Large intestine (tissue), 3 donors: ENCODE results near the gene PHYKPL. TPM values are rescaled to one million over a fixed set of nuclear protein-coding genes. Genes with fewer than 3 reads are reported as not detected.
A peak's percentile ranks its signal among the peaks of the same experiment; 100 is the strongest.

Source experiments
- DNase-seq, 2 donors: peaks; one replicate each; pipeline versions ENCODE4 v3.0.0 to v3.0.0-alpha.2; 2013
- H3K27ac ChIP-seq: one replicate; pipeline ENCODE4 v1.5.1; 2013; ENCODE audit warnings: low read length
- H3K27me3 ChIP-seq: 2 replicates; pipeline ENCODE4 v1.6.1; 2013; ENCODE audit warnings: low read length; ENCODE audit not compliant: control insufficient read depth, insufficient read depth
- H3K36me3 ChIP-seq: 2 replicates; pipeline ENCODE4 v1.6.1; 2013; ENCODE audit warnings: low read length; ENCODE audit not compliant: control insufficient read depth, insufficient read depth
- H3K4me1 ChIP-seq: one replicate; pipeline ENCODE4 v1.6.1; 2013; ENCODE audit warnings: low read length; ENCODE audit not compliant: control insufficient read depth, insufficient read depth
- H3K4me3 ChIP-seq: one replicate; pipeline ENCODE4 v1.5.1; 2013; ENCODE audit warnings: low read length
- H3K9me3 ChIP-seq: one replicate; pipeline ENCODE4 v1.6.1; 2013; ENCODE audit warnings: mild to moderate bottlenecking, low read depth, low read length, moderate library complexity; ENCODE audit not compliant: control insufficient read depth
- WGBS: methylation state at CpG from one replicate; pipeline ENCODE4 v1.1.5; 2013; ENCODE audit warnings: low lambda C conversion rate; ENCODE audit not compliant: insufficient coverage; 5-methylcytosine and 5-hydroxymethylcytosine counted together
- polyA plus RNA-seq: library from polyadenylated mRNA; unstranded; fragments of 120-200 nt; gene quantifications from one replicate; pipeline ENCODE4 v1.2.1, GENCODE V29; 2013

PHYKPL gene
- polyA plus RNA-seq, 1 donor: 168 TPM

DNA sequence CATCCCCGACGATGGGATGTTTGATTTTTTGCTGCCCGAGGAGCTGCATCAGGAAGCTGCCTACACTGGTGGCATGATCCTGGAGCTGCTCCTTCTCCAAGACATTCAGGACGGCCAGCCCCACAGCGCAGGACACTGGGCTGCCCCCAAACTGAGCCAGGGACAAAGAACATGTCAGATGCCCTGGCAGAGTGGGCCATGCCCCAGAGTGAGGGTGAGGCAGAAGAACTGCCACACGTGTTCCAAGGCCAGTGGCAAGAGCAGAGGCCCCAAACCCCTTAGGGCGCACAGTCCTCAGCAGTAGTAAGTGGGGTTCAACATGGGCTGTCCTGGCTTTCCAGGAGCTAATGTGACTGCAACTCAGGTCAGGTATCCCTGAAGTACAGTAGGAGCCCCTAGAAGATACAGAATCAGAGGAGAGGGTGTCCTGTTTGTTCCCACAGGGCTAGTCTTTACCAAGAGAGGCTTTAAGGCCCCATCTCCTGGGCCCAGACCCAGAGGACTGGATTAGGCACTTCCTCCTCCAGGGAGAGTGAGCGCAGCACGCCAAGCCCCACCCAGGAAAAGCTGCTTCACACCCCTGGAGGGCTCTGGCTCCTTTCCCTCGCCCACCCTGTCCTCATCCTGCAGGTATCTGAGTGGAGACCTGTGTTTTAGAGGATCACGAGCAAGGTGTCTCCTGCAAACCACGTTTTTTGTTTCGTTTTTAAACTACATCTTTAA lies 17.2 kb downstream of the PHYKPL start:
- H3K9me3 ChIP-seq: no peaks in the 10 kb centered on the region
- H3K27ac ChIP-seq: peak overlapping the region; percentile 82
- H3K27me3 ChIP-seq: no peaks in the 10 kb centered on the region
- WGBS: no CpG with 5 or more reads among the region's 13 CpGs
- H3K36me3 ChIP-seq: peaks cover 77% of the 10 kb centered on the region
- no peak for DNase-seq
- H3K4me1 ChIP-seq: peaks cover 57% of the 10 kb centered on the region
- no peak overlapping the region for H3K4me3 ChIP-seq

DNA sequence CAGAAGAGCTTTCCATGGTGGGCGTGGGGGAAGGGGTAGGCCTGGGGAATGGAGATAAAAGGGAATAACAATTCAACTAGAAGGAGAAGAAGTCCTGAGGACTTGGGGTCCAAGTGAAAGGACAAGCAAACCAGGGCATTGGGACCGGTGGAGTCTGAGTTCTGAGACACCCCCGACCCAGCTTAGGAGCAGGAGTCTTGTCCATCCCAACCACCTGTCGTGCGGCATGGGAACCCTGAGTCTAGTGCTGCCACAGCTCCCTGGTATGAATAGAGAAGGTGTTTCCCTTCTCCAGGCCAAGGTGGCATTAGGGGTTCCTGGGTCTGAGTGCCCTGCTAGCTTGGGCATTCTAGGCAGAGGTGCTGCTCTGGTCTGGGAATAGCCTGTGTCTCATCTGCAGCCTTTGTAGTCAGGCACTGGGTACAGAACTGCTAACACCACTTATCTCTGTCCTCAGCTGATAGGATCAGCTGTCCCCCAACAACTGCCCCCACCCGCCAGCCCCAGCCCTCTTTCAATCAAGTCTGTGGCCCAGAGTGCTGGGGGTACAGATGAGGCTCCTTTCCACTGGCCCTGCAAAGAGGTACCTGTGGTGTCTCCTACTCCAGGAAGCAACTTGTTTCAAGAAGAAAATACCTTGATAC lies 18.3 kb downstream of the PHYKPL start:
- no peak for DNase-seq
- H3K36me3 ChIP-seq: peaks cover 84% of the 10 kb centered on the region

DNA sequence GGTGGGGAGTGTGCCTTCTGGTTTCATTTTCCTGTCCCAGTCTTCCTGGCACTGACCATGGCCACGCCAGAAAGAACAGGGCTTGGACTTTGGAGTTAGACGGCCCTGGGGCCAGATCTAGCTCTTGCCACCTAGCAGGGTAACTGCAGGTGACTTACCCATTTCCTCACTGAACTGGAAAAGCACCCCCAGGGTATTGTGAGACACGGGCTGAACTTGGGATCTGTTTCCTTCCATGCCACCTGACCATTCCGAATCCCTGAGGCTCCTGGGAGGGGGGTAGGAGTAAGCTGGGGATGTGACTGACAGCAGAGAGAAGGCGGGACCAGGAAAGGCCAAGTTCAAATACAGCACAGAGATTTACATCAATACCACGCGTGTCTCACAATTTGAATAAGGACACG lies 18.9 kb downstream of the PHYKPL start:
- Histone ChIP-seq H3K4me1 (peaks cover 74% of the 10 kb centered on the region), H3K36me3 (peaks cover 88% of the 10 kb centered on the region), H3K4me3 (no peak overlapping the region), H3K9me3 (no peaks in the 10 kb centered on the region), H3K27me3 (no peaks in the 10 kb centered on the region), H3K27ac (peak overlapping the region; percentile 82)
- DNase-seq: peak; percentile 81 to 90
- no CpG with 5 or more reads among the region's 8 CpGs for WGBS

More for the DNA sequence above, 18.3 kb downstream of the PHYKPL start:
- Histone ChIP-seq H3K9me3 (no peaks in the 10 kb centered on the region), H3K4me3 (no peak overlapping the region), H3K27me3 (no peaks in the 10 kb centered on the region), H3K4me1 (peaks cover 68% of the 10 kb centered on the region), H3K27ac (peak overlapping the region; percentile 82)
- WGBS: no CpG with 5 or more reads among the region's 6 CpGs

DNA sequence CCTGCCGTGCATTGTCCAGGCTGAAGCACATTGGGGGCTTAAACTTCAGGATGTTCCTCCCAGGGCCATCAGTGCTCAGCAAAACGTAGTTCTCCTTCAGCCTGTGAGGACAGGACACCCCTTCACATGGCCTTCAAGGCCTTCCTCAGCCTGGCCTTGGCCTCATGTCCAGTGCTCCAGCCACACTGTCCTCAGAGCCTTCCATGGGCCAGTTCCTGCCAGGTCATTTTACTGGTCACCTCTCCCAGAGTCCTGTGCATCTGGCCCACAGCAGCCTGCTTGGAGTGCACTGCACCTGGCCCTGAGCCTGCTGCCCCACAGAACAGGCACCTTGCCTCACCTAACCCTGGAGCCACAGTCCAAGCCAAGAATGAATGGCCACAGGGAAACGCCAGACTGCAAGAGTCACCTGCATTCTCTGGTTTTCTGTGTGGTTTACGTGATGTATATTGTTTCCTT lies 19.6 kb downstream of the PHYKPL start:
- Histone ChIP-seq H3K36me3 (peaks cover 88% of the 10 kb centered on the region), H3K27ac (peak overlapping the region; percentile 82), H3K27me3 (no peaks in the 10 kb centered on the region), H3K4me3 (no peak overlapping the region), H3K9me3 (no peaks in the 10 kb centered on the region), H3K4me1 (peaks cover 80% of the 10 kb centered on the region)
- WGBS: 30% methylated on average over 2 of the region's 4 CpGs
- DNase-seq: no peak

DNA sequence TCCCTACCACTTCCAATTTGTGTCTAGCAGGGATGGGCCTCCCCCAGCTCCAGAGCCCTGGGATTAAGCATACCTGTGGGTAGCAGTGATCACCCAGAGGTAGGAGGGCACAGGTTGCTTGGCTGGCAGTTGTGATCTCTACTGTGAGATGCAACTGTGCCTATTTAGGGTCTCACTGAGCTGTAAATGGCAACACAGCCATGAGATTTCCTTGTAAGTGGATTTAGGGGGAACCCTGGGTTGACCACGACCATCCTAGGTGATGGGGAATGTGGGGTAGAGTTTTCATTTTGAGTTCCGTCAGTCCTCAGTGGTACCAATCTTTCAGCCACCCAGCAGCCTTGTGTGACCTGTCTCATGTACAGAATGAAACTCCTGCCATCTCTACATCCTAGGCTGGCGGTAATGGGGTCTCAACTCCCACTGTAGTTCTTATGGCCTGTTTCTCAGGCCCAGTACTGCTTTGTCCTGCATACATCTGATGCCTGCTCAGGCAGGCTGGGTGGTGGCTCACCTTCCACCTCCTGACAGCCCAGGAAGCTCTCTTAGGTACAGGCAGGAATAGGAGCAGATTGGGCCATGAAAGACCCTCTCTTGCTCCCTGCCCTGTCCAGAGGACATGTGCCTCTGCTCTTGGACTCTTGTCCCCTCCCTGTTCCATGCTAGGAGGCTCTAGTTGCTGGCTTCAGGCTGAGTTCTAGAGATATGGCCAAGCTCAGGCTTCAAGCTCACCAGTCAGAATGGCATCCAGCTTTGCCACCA lies 20.2 kb downstream of the PHYKPL start:
- H3K36me3 ChIP-seq: peaks cover 94% of the 10 kb centered on the region
- no peak for DNase-seq
- H3K27me3 ChIP-seq: no peaks in the 10 kb centered on the region
- H3K27ac ChIP-seq: peak overlapping the region; percentile 82
- no CpG with 5 or more reads among the region's 3 CpGs for WGBS
- H3K9me3 ChIP-seq: no peaks in the 10 kb centered on the region
- H3K4me3 ChIP-seq: no peak overlapping the region
- H3K4me1 ChIP-seq: peaks cover 86% of the 10 kb centered on the region

DNA sequence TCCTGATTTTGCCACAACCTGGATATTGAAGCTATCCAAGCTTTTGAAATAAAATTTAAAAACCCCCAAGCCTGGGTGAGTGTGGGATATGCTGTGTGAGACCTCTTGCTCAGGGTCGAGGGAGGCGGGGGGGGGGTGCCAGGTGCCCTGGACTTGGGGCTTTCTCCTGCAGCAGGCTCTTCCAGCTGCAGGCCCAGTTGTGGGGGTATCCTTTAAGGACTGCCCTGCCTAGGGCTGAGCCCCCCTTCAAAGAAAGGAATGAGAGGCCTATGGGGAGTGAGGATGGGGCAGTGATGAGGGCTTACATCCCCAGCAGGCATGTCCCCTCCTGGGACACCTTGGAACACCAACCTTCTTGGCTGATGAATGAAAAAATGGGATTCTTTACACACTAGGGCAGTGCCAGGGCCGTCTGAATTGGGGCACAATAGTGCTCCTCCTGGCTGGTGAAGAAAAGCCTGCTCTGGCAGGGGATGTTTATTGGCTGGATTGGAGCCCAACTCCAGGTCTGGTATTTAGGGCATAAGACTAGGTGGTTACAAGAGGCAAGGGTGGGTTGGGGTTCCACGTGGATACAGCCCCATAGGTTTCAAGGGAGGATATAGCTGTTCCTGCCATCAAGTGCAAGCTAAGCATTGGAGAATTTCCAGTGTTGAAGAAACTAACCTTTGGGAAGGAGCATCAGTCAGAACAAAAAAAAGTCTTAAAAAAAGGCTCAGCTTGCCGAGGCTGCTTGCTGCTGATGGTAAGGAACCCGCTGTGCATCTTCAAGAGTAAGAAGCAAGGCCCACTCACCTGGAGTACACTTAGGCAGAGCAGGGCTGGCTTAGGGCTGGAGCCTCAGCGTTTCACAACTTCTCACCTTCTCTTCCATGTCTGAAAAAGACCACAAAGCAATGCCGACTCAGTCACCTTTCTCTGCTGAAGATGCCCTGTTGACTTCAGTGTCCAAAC lies 21.2 kb downstream of the PHYKPL start:
- Histone ChIP-seq H3K9me3 (no peaks in the 10 kb centered on the region), H3K4me3 (no peak overlapping the region), H3K27me3 (no peaks in the 10 kb centered on the region), H3K36me3 (peaks cover 94% of the 10 kb centered on the region), H3K4me1 (peaks cover 96% of the 10 kb centered on the region), H3K27ac (peak overlapping the region; percentile 90)
- no peak for DNase-seq
- WGBS: 80% methylated on average over 1 of the region's 8 CpGs

DNA sequence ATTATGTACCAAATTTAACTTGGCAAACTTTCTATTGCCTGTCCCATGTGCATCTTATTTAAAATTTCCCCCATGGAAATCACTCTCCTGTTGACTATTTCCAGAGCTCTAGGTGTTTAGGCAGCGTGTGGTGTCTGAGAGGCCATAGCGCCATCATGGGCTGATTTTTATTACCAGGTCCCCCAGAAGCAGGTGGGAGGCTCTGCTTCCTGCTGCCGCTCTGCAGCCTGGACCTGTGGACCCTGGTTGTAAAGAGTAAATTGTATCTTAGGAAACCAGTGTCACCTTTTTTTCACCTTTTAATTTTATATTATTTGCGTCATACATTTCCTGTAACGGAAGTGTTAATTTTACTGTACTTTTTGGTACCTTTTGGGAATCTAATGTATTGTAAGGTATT lies 21.9 kb downstream of the PHYKPL start:
- Histone ChIP-seq H3K4me1 (peaks cover 94% of the 10 kb centered on the region), H3K36me3 (peaks cover 94% of the 10 kb centered on the region), H3K9me3 (no peaks in the 10 kb centered on the region), H3K4me3 (no peak overlapping the region), H3K27me3 (no peaks in the 10 kb centered on the region), H3K27ac (peak overlapping the region; percentile 90)
- 35% methylated on average over 2 of the region's 5 CpGs for WGBS
- DNase-seq: peak; percentile 56 to 79

DNA sequence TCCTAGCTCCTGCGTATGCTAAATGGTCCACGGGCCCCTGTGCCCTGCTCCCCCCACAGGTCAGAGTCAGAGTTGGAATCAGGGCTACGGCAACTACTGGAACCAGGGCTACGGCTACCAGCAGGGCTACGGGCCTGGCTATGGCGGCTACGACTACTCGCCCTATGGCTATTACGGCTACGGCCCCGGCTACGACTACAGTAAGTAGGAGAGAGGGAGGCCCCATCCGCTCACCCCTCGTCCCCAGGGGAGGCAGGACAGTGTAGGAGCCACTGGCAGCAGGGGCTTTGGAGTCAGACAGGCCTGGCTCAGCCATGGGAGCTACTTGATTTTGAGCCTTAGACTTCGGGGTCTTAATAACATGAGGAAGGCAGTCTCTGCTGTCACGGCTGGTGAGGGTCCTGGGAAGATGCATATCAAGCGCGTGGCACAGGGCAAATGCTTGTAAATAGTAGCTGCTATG lies 22.5 kb downstream of the PHYKPL start:
- Histone ChIP-seq H3K36me3 (peaks cover 88% of the 10 kb centered on the region), H3K9me3 (no peaks in the 10 kb centered on the region), H3K4me3 (no peak overlapping the region), H3K4me1 (peaks cover 88% of the 10 kb centered on the region), H3K27me3 (no peaks in the 10 kb centered on the region), H3K27ac (peak overlapping the region; percentile 90)
- no peak for DNase-seq
- no CpG with 5 or more reads among the region's 18 CpGs for WGBS

DNA sequence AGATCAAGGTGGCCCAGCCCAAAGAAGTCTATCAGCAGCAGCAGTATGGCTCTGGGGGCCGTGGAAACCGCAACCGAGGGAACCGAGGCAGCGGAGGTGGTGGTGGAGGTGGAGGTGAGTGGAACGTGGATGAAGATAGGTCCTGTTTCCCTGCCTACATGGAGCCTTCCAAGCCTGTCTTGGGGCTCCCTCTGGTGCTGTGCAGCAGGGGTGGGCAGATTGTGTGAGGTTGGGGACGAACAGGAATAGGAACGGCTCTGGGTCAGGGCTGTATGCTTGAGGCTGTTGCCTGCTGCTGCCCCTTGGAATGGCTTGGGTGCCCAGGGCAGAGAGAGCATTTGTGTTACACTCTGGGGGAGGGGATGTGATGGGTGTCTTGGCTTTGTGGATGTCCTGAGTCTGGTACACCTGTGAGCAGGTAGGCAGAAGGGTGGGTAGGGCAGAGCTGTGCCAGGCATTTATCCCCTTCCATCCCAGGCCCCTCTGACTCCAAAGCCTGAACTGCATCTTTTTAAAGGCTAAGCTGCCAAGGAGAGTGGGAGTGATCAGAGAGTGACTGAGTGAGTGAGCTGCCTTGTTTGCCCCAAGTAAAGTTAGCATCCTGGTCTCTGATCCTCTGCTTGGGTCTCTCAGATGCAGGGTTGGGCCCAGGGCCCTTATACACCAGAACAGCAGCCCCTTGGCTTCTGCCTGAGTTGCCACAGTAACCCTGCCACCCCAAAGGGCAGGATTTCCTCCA lies 23.1 kb downstream of the PHYKPL start:
- Histone ChIP-seq H3K27ac (peak overlapping the region; percentile 90), H3K4me1 (peaks cover 82% of the 10 kb centered on the region), H3K27me3 (no peaks in the 10 kb centered on the region), H3K9me3 (no peaks in the 10 kb centered on the region), H3K4me3 (no peak overlapping the region), H3K36me3 (peaks cover 82% of the 10 kb centered on the region)
- DNase-seq: no peak
- no CpG with 5 or more reads among the region's 8 CpGs for whole genome bisulfite sequencing
